GM19395 (cell line): ENCODE measurements around the gene DNAH10.

Experiments
- ATAC-seq: cut with Tn5 transposase; IDR thresholded peaks from one replicate; pipeline ENCODE4 v1.9.1; 2021; ENCODE audit warnings: mild to moderate bottlenecking, moderate library complexity; ENCODE audit not compliant: unreplicated experiment

DNAH10 gene

DNA sequence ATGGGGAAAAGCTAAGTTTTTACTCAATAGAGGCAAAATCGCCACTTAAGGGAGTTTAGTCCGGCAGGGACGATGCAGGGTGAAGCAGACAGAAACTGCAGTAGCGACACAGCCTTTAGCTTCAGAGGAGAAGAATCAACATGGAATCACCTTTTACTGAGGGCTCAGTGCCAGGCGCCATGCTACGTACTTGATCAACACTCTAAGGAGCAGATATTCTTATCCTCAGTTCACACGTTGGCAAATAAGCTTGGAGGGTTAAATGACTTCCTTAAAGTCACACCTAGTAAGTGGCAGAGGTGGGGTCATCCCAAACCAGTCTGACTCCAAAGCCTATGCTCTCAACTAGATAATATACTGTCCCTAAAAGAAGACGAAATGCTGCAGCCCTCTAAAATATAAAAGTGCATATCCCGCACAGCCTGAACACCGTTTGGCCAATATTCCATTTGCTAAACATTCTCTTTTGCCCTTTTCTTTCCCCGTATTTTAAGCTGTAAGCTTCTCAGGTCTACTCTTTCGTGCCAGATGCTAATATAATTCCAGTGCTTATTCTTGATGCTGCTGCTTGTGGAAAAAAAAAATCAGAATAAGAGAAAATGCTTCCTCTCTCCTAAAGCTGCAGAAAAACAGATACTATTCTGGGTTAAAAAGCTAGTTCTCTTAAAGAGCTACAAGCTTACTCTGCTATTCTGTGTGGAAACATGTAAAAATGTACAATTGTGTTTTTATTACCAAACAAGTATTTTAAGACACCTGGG lies 199.7 kb downstream of the DNAH10 start:
- ATAC-seq, result no peak

DNA sequence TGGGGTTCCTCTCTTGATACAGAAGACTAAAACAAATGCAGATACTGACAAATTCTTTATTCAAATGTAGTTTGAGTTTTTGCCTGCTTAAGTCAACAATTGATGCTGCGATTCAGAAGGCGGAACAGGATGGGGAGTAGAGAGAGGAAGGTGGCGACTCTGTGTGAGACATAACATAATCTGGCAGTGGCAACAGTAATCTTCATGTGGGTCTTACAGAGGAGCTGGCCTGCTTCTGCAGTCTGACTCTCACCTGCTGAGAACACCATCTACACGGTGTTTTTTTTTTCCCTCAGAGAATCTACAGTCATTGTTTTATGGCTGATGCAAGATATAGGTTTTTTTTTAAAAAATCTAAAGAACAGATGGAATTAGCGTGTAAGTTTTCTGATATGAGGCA lies 200.4 kb downstream of the DNAH10 start:
- ATAC-seq, result no peak

DNA sequence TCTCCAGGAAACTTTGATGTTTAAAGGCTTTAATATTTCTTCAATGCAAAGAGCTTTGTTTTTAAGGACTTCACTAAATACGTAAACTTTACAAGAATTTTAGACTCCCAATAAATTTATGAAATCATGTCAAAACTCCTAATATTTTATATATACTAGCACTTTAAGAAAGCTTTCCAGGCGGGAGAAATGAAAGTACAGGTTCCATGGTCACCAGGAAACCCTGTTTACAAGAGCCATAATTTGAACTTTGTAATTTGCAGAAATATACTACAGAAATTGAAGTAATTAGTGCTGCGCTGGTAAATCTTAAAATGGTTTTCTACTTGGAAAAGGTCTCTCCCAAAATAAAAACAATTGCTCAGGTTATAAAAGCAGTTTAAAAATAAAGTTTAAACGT lies 201.7 kb downstream of the DNAH10 start:
- no peak for ATAC-seq

DNA sequence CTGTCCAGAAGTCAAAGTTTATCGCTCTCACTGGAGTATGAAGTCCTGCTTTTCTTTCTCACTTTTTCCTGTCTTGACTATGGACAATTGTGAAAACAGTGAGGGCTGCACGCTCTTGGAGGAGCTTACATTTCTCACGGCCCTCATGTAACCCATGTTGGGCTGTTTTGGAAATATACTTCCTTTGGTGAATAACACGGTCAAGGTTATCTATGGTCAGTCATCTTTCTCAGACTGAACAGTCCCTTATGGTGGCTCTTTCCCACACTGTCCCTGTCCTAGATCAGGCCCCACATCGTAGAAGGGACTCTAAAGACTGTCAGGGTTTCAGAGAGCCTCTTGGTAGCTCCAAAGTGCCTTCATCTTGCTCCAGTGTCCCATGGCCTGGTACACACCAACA lies 203.3 kb downstream of the DNAH10 start:
- no peak for ATAC-seq

DNA sequence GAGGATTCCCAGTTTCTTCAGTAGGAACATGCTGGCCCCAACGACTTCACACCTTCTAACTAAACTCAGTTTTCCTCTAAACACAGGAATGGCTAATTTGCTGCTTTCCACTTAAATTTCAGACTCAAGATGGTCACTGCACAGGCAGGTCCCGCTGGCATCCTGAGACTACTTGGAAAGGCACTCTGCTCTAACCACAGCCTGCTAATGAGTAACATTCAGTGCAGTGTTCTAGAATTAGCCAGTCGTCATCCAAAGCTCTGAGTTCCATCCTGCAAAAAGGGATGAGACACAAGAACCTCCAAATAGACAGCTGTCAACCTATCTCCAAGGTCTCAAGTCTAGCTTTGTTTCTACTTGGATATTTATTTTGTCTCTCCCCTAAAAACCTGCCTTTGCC lies 204.5 kb downstream of the DNAH10 start:
- no peak for ATAC-seq

DNA sequence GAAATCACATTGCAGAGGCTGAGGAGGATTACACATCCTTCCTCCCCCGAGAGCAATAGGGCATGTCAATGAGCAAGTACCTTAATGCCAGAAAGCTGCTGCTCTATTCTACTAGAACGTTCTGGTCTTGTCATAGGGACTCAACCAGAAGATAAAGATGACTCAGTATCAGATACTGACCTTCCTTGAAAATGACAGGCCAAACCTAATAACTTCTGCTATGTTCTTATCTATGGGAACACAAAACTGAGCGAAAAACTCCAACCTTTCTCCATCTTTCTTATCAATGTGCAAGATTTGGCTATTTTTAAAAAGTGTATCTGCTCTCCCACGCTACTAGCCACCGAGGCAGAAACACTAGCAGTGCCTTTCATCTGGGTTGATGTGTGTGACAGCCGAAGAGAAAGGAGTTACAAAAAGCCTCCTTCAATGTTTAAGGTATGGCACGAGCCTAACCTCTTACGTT lies 205.1 kb downstream of the DNAH10 start:
- no peak for ATAC-seq

DNA sequence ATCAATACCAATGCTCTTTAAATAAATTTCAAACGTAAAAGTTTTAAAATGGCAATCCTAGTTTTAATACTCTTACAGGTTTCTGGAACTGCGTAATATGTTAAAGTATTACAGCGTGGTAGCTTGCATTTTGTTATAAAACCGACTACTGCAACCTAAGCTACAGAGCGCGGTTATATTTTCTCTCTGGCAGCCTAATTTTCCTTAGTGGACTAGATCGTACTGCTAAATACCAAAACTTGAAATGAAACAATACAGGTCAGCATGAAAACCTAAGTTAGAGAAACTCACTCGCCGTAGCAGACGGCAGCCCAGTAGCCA lies 209.3 kb downstream of the DNAH10 start:
- no peak for ATAC-seq

DNA sequence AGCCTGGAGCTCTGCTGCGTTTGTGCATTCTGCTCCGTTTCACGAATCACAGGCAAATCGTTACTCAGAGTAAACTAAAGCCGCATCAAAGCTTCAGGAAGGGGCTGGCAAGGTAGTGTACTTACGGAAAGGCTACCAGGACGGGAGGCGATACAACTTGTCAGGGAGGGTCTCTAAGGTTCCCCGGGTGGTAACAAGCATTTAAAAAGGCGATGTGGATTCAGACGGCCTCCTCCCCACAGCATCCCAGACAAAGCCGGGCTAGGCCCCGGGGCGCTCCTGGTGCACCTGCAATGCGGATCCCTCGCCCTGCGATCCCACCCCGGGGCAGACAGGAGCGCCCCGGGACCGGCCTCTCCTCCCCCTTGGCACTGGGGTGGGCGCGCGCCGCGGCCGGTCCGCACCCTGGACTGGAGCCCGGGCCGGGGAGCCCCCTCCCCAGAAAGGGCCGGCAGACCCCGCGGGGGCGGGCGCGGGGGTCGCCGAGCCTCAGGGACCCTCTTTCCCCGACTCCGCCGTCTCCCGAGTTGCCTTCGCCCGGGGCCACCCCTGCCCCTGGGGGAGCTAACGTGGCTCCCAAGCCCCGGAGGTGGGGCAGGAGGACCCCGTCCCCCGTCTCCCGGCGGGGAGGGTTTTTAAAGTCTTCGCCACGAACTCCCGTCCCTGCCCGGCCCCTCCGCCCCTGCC lies 209.8 kb downstream of the DNAH10 start:
- ATAC-seq, result peak; percentile 16

DNA sequence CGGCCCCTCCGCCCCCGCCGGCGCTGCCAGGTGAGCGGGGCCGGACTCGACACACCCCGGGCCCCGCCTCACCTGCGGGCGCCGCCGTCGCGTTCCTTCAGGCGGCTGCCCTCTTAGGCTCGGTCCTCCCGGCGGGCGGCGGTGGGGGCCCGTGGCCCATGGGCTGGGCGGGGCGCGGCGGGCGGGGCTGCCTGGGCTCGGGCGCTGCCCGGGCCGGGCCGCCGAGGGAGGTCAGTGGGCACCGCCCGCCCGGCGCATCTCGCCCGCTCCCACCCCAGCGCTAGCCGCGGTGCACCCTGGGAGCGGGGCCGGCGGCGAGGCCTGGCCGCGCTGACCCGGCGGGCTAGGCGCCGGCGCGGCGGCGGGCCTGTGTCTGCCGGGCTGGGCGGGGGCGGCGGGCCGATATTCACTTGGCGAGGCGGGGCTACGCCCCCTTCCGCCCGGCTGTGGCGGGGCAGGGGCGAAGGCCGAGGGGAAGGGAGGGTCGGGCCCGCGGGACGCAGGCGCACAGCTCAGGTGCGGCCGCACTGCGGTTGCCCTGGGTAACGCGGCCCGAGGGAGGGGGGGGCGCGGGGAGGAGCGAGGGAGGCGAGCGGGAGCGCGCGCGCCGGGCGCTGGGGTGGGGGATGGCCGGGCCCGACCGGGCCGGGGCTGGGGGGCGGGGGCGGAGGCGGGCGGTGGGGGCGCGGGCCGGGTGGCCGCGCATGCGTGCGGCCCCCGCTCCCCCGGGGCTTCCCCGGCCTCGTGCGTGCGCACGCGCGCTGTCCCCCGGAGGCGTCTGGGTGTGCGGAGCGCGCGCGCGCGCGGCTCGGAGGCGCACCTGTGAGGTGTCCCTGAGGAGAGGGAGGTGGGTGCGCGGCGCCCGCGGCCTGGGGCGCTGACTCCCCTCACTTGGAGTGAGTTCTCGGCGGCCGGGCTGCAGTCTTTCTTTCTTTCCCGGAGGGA lies 210.6 kb downstream of the DNAH10 start, which contains the start of the genes CCDC92 and ZNF664:
Gene CCDC92, minus strand, starts transcription at position 375 of the 945 bp plus-strand sequence. CDS start 28,526 bp downstream, outside the sequence.
Gene ZNF664, plus strand, starts transcription at position 759 of the 945 bp plus-strand sequence. CDS start 38,930 bp downstream, outside the sequence.
- ATAC-seq, result peak; percentile 75

DNA sequence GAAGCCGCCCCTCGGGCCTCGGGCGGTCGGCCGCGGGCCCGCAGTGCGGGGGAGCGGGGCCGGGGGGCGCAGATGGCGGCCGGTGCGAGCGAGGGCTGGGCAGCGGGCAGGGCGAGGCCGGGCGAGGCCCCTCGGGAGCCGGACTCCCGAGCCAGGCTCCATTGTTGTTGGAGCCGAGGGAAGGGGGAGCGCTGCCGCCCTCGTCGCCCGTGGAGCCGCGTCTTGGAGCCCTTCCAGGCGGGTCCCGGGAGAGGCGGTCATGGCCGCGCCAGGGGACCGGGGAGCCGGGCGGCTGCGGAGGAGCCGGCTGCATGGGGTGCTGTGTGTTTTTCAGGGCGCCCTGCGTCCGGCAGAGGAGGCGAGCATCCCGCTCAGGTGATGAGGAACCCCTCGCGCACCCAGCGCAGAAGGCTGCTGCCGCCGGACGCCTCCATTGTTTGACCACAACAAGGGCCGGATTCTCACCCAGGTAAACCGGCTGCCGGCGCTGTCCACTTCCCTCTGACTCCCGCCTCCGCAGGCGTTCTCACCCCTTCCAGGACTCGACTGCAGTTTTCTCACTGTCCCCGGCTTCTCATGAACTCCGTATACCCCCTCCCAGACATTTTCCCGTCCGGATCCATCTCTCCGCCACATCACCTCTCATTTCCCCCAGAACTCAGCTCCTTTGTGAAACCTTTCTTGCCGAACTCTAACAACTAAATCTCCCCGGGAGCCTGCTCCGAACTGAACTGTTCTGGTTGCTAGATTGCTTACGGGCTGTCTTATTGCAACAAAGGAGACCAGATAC lies 211.6 kb downstream of the DNAH10 start:
- peak; percentile 27 for ATAC-seq

DNA sequence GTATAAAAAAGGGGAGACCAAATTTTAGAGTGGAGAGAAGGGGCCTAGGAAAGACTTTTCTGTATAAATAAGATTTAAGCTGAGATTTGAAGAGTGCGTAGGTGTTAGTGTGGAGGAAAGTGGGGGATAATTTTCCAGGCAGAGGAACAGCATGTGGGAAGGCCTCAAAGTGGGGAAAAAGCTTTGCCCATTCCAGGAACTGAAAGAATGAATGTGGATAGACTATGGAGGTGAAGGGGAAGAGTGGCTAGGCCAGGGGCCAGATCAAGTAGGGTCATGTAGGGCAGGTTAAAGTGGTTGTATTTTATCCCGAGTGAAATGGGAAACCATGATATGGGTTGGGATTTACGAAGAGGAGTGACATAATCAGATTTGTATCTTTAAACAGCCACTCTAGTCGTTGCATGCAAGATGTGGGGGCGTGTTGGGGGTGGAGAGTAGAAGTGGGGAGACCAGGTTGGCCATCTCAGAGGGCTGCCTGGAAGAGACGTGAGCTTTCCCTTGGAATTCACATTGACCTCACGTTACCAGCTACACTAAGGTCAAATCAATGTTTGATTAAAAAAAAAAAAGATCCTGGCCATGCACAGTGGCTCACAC lies 214.2 kb downstream of the DNAH10 start:
- ATAC-seq, result no peak

DNA sequence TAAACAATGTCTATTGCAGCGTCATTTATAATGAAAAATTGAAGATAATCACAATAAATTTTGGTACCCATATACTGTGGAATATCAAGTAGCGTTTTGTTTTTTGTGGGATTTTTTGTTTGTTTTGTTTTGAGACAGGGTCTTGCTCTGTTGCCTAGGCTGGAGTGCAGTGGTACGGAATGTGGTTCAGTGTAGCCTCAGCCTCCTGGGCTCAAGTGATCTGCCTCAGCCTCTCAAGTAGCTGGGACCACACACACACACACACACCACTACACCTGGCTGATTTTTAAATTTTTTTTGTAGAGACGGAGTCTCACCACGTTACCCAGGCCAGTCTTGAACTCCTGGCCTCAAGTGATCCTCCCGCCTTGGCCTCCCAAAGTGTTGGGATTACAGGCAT lies 217.5 kb downstream of the DNAH10 start:
- no peak for ATAC-seq

DNA sequence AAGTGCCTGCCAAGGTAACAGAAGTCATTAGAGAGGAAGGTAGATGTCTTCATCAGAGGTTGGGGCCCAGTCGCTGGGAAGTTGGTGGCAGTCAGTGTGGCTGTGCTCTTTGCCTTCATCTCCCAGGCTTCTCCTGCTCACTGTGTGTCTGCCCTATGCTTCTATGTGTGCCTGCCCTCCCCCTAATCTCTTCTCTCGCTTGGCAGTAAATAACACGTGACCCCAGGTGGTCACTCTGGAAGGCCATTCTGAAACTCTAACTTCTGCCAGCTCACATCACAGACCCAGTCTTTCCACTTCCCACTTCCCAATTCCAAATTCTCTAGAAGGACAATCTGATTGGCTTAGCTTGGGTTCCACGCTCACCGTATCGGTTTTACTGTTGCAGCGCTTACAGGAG lies 220.2 kb downstream of the DNAH10 start:
- no peak for ATAC-seq

DNA sequence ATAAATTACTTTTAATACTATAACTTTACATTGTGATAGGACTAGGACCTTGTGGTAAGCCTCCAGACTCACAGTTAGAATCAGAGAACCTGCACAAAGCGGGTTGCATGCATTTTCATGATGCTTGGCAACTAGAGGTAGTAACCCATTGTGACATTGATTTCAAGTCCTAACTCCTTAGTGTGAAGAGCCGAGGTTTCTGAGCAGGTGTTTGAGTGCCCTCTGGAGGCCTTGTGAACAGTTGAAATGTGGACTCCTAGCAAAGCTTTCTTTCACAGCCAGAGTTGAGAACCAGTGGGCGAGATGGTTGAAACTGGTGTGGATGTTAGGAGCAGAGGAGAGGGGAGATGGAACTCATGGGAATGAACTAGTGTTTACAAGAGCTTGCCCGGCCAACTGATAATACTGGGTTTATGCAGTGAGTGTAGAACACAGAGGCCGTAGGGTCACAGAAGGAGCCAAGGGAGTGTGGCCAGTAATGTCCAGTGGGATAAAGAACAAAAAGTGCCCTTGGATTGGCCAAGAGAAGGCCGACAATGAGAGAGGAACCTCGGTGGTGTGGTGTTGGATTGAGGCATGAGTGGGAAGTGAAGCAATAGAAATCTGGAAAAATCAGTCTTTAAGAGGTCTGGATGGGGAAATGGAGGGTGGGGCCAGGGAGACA lies 221.9 kb downstream of the DNAH10 start:
- ATAC-seq, result no peak

DNA sequence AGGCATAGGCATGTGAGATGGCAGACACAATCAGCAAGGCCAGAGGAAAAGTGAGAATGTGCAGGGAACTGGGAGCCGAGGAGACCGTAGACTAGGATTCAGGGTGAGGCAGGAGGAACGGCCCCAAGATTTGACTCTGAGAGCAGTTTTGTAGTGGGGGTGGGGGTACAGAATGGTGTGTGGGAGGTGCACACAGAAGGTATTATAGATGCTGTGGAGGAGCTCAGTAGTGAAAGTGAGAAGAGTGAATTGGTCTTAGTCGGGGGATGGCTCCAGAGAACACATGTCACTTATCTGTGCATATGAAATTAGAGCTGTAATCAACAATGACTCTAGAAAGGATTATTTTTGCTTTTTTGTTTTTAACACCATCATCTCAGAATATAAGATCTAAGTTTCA lies 222.8 kb downstream of the DNAH10 start:
- no peak for ATAC-seq
